ENCODE measurements around the gene GSTP1. TPM values are rescaled to one million over a fixed set of nuclear protein-coding genes. Genes with fewer than 3 reads are reported as not detected.
"Not testable (repeated sequence)": the region's sequence is repeated elsewhere in the genome, so short reads cannot be mapped to it uniquely, and the experiment has no call there.

The GSTP1 gene
- total RNA-seq, 6 donors from 2014 or later, result 600 to 1,952 (median 1,144) TPM

DNA sequence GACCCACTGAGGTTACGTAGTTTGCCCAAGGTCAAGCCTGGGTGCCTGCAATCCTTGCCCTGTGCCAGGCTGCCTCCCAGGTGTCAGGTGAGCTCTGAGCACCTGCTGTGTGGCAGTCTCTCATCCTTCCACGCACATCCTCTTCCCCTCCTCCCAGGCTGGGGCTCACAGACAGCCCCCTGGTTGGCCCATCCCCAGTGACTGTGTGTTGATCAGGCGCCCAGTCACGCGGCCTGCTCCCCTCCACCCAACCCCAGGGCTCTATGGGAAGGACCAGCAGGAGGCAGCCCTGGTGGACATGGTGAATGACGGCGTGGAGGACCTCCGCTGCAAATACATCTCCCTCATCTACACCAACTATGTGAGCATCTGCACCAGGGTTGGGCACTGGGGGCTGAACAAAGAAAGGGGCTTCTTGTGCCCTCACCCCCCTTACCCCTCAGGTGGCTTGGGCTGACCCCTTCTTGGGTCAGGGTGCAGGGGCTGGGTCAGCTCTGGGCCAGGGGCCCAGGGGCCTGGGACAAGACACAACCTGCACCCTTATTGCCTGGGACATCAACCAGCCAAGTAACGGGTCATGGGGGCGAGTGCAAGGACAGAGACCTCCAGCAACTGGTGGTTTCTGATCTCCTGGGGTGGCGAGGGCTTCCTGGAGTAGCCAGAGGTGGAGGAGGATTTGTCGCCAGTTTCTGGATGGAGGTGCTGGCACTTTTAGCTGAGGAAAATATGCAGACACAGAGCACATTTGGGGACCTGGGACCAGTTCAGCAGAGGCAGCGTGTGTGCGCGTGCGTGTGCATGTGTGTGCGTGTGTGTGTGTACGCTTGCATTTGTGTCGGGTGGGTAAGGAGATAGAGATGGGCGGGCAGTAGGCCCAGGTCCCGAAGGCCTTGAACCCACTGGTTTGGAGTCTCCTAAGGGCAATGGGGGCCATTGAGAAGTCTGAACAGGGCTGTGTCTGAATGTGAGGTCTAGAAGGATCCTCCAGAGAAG is 1.6 kb downstream of the GSTP1 start:
- H3K4me1 ChIP-seq, result peaks cover 21 to 30% (median 25%) of the 10 kb centered on the region in 4 donors
- DNase-seq, result peak in 1 of 2 donors; percentile 71
- no peaks in the 10 kb centered on the region for H3K9me3 ChIP-seq

DNA sequence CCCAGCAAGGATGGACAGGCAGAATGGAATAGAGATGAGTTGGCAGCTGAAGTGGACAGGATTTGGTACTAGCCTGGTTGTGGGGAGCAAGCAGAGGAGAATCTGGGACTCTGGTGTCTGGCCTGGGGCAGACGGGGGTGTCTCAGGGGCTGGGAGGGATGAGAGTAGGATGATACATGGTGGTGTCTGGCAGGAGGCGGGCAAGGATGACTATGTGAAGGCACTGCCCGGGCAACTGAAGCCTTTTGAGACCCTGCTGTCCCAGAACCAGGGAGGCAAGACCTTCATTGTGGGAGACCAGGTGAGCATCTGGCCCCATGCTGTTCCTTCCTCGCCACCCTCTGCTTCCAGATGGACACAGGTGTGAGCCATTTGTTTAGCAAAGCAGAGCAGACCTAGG is 2.3 kb downstream of the GSTP1 start:
- Histone ChIP-seq H3K36me3 (peaks cover 0 to 40% (median 23%) of the 10 kb centered on the region in 4 donors), H3K9me3 (no peaks in the 10 kb centered on the region), H3K27ac (peak overlapping the region in 2 of 4 donors; percentile 17 to 97), H3K4me1 (peaks cover 21 to 30% (median 25%) of the 10 kb centered on the region in 4 donors), H3K27me3 (no peaks in the 10 kb centered on the region), H3K4me3 (peak overlapping the region in 1 of 4 donors; percentile 58)
- TF ChIP-seq, protein P1, sequence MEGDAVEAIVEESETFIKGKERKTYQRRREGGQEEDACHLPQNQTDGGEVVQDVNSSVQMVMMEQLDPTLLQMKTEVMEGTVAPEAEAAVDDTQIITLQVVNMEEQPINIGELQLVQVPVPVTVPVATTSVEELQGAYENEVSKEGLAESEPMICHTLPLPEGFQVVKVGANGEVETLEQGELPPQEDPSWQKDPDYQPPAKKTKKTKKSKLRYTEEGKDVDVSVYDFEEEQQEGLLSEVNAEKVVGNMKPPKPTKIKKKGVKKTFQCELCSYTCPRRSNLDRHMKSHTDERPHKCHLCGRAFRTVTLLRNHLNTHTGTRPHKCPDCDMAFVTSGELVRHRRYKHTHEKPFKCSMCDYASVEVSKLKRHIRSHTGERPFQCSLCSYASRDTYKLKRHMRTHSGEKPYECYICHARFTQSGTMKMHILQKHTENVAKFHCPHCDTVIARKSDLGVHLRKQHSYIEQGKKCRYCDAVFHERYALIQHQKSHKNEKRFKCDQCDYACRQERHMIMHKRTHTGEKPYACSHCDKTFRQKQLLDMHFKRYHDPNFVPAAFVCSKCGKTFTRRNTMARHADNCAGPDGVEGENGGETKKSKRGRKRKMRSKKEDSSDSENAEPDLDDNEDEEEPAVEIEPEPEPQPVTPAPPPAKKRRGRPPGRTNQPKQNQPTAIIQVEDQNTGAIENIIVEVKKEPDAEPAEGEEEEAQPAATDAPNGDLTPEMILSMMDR (IDR thresholded peaks at IDR 0.05), result no peak
- TF ChIP-seq POLR2AphosphoS5 (IDR thresholded peaks at IDR 0.05), result no peak
- TF ChIP-seq EP300 (IDR thresholded peaks at IDR 0.05), result no peak
- TF ChIP-seq POLR2A (IDR thresholded peaks at IDR 0.05), result no peak
- WGBS, 2 donors, result 77 to 91% methylated on average over 3 to 4 of the region's 4 CpGs
- DNase-seq (no peak), ATAC-seq (ENCODE audit: low FRiP score in 2 of 2) (no peak)

More for the DNA sequence above, 1.6 kb downstream of the GSTP1 start:
- TF ChIP-seq POLR2A (IDR thresholded peaks at IDR 0.05), result no peak
- no peak for TF ChIP-seq POLR2AphosphoS5 (IDR thresholded peaks at IDR 0.05)
- TF ChIP-seq, protein P1 (IDR thresholded peaks at IDR 0.05), result no peak
- TF ChIP-seq EP300 (IDR thresholded peaks at IDR 0.05), result no peak
- Histone ChIP-seq H3K27me3 (no peaks in the 10 kb centered on the region), H3K36me3 (peaks cover 0 to 40% (median 23%) of the 10 kb centered on the region in 4 donors), H3K4me3 (peak overlapping the region; percentile 58 to 94 (median 78)), H3K27ac (peak overlapping the region; percentile 91 to 99 (median 97))
- WGBS, 2 donors, result 79 to 89% methylated on average over 17 to 21 of the region's 21 CpGs
- ATAC-seq (ENCODE audit: low FRiP score in 2 of 2), result no peak

DNA sequence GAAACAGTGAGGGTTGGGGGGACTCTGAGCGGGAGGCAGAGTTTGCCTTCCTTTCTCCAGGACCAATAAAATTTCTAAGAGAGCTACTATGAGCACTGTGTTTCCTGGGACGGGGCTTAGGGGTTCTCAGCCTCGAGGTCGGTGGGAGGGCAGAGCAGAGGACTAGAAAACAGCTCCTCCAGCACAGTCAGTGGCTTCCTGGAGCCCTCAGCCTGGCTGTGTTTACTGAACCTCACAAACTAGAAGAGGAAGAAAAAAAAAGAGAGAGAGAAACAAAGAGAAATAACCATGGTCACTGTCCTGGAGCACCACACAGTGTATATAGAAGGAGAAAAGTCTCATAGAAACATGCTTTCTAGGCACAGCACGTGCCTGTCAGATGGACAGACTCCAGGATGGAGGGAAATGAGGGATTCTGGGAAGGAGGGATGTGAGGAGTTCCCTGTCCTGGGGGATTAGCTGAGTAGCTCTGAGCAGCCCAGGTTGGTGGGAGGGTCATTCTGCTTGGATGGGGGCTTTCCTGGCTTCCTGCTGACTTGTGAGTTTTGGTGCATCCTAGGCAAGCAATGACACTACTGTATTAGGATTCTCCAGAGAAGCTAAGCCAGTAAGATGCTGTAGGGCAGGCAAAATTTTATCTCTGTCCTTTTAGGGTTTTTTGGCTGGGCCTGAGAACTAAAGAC is 3.1 kb downstream of the GSTP1 start:
- ATAC-seq (ENCODE audit: low FRiP score in 2 of 2), result no peak
- Histone ChIP-seq H3K36me3 (peaks cover 0 to 40% (median 23%) of the 10 kb centered on the region in 4 donors), H3K27me3 (no peaks in the 10 kb centered on the region), H3K4me3 (no peak overlapping the region), H3K4me1 (peaks cover 21 to 30% (median 25%) of the 10 kb centered on the region in 4 donors), H3K27ac (peak overlapping the region in 1 of 4 donors; percentile 24), H3K9me3 (no peaks in the 10 kb centered on the region)
- 87 to 92% methylated on average over 4 to 5 of the region's 5 CpGs for WGBS, 2 donors
- no peak for DNase-seq
- TF ChIP-seq POLR2A (IDR thresholded peaks at IDR 0.05), result no peak
- TF ChIP-seq POLR2AphosphoS5 (IDR thresholded peaks at IDR 0.05), result no peak
- no peak for TF ChIP-seq EP300 (IDR thresholded peaks at IDR 0.05)
- TF ChIP-seq, protein P1 (IDR thresholded peaks at IDR 0.05), result no peak

DNA sequence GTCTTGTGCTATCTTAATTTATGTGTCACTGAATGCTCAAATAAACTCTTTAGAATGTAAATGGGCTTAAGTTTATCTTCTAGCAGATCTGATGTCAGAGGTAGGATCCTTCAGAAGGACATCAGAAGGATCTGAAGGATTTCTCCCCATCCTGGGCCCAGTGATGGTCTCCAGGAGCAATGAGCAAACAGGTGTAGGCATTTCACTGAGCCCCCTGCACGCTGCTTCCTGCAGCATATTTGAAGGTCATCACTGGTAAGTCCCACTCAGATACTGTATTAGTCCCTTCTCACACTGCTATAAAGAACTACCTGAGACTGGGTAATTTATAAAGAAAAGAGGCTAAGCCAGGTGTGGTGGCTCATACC is 4.5 kb downstream of the GSTP1 start:
- H3K27ac ChIP-seq, result no peak overlapping the region
- WGBS, 2 donors, result 92 to 93% methylated on average over 1 of the region's 1 CpG

DNA sequence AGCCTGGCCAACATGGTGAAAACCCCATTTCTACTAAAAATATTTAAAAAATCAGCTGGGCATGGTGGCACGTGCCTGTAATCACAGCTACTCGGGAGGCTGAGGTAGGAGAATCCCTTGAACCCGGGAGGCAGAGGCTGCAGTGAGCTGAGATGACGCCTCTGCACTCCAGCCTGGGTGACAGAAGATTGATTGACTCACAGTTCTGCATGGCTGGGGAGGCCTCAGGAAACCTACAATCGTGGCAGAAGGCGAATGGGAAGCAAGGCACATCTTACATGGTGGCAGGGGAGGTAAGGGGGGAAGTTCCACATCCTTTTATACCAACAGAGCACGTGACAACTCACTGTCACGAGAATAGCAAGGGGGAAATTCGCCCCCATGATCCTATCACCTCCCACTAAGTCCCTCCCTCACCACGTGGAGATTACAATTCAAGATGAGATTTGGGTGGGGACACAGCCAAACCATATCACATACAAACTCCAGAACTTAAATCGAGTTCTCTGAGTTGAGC is 5.3 kb downstream of the GSTP1 start:
- peaks cover 0 to 40% (median 23%) of the 10 kb centered on the region in 4 donors for H3K36me3 ChIP-seq
- peaks cover 14 to 22% (median 18%) of the 10 kb centered on the region in 4 donors for H3K4me1 ChIP-seq
- WGBS, 2 donors, result 68 to 87% methylated on average over 8 to 11 of the region's 11 CpGs
- not testable (repeated sequence) for H3K4me3 ChIP-seq; H3K9me3 ChIP-seq; H3K27ac ChIP-seq; ATAC-seq (ENCODE audit: low FRiP score in 2 of 2); DNase-seq; H3K27me3 ChIP-seq

More for the DNA sequence above, 4.5 kb downstream of the GSTP1 start:
- Histone ChIP-seq H3K36me3 (peaks cover 0 to 40% (median 23%) of the 10 kb centered on the region in 4 donors), H3K27me3 (no peaks in the 10 kb centered on the region), H3K9me3 (no peaks in the 10 kb centered on the region), H3K4me1 (peaks cover 14 to 22% (median 18%) of the 10 kb centered on the region in 4 donors), H3K4me3 (no peak overlapping the region)
- no peak for ATAC-seq (ENCODE audit: low FRiP score in 2 of 2)
- TF ChIP-seq POLR2AphosphoS5 (IDR thresholded peaks at IDR 0.05) (no peak), EP300 (IDR thresholded peaks at IDR 0.05) (no peak), POLR2A (IDR thresholded peaks at IDR 0.05) (no peak)
- TF ChIP-seq, protein P1 (IDR thresholded peaks at IDR 0.05), result no peak
- DNase-seq, result no peak

Measured in upper lobe of left lung (tissue), 6 donors.